H9 (cell line): ENCODE data around the gene RAB7B. TPM values are rescaled to one million over a fixed set of nuclear protein-coding genes. Genes with fewer than 3 reads are reported as not detected.

Experiments used
- DNase-seq: peaks from one replicate; pipeline ENCODE4 v3.0.0-alpha.2; 2017
- H2AFZ ChIP-seq: one replicate; pipeline ENCODE4 v1.6.1; 2013; ENCODE audit warnings: mild to moderate bottlenecking, low read length, control low read depth, moderate library complexity
- H2AK5ac ChIP-seq: 2 replicates; pipeline ENCODE4 v1.6.1; 2013; ENCODE audit warnings: low read length, control low read depth, mixed read lengths; ENCODE audit not compliant: insufficient read length
- H2BK120ac ChIP-seq: one replicate; pipeline ENCODE4 v1.6.1; 2013; ENCODE audit warnings: low read depth, mild to moderate bottlenecking, low read length, control low read depth, inconsistent platforms; ENCODE audit not compliant: poor library complexity, severe bottlenecking
- H2BK12ac ChIP-seq: 2 replicates; pipeline ENCODE4 v1.6.1; 2013; ENCODE audit warnings: low read length, control low read depth, mixed read lengths, low read depth; ENCODE audit not compliant: insufficient read length
- H2BK15ac ChIP-seq: 2 replicates; pipeline ENCODE4 v1.6.1; 2013; ENCODE audit warnings: low read depth, low read length, control low read depth
- H2BK20ac ChIP-seq: one replicate; pipeline ENCODE4 v1.6.1; 2013; ENCODE audit warnings: low read depth, mild to moderate bottlenecking, low read length, control low read depth, inconsistent platforms; ENCODE audit not compliant: poor library complexity, severe bottlenecking
- H2BK5ac ChIP-seq: 2 replicates; pipeline ENCODE4 v1.6.1; 2013; ENCODE audit warnings: low read length, control low read depth, mixed read lengths; ENCODE audit not compliant: insufficient read length
- H3K14ac ChIP-seq: 2 replicates; pipeline ENCODE4 v1.6.1; 2013; ENCODE audit warnings: low read length, control low read depth; ENCODE audit not compliant: insufficient read depth
- H3K18ac ChIP-seq: 2 replicates; pipeline ENCODE4 v1.6.1; 2013; ENCODE audit warnings: low read depth, mild to moderate bottlenecking, mixed read lengths, low read length, control low read depth; ENCODE audit not compliant: insufficient read length
- H3K23ac ChIP-seq: 2 replicates; pipeline ENCODE4 v1.6.1; 2013; ENCODE audit warnings: low read length, control low read depth, mixed read lengths, low read depth; ENCODE audit not compliant: insufficient read length
- H3K23me2 ChIP-seq: 2 replicates; pipeline ENCODE4 v1.6.1; 2013; ENCODE audit warnings: low read depth, mild to moderate bottlenecking, mixed read lengths, low read length, control low read depth; ENCODE audit not compliant: insufficient read length, poor library complexity, severe bottlenecking
- H3K27ac ChIP-seq: 2 replicates; pipeline ENCODE4 v1.5.1; 2013; ENCODE audit warnings: low read length, control low read depth, mixed read lengths, low read depth; ENCODE audit not compliant: insufficient read length
- H3K27me3 ChIP-seq: 2 replicates; pipeline ENCODE4 v1.6.1; 2013; ENCODE audit warnings: low read length, control low read depth, inconsistent platforms; ENCODE audit not compliant: insufficient read depth
- H3K4ac ChIP-seq: 2 replicates; pipeline ENCODE4 v1.6.1; 2013; ENCODE audit warnings: low read depth, mild to moderate bottlenecking, control low read depth, inconsistent platforms, low read length, moderate library complexity
- H3K4me1 ChIP-seq: 2 replicates; pipeline ENCODE4 v1.6.1; 2013; ENCODE audit warnings: low read length, control low read depth, inconsistent platforms; ENCODE audit not compliant: insufficient read depth
- H3K4me2 ChIP-seq: 2 replicates; pipeline ENCODE4 v1.6.1; 2013; ENCODE audit warnings: low read length, control low read depth, mixed read lengths; ENCODE audit not compliant: insufficient read length, insufficient read depth
- H3K56ac ChIP-seq: 2 replicates; pipeline ENCODE4 v1.6.1; 2013; ENCODE audit warnings: low read depth, mild to moderate bottlenecking, mixed read lengths, low read length, control low read depth; ENCODE audit not compliant: insufficient read length
- H3K79me1 ChIP-seq: 2 replicates; pipeline ENCODE4 v1.6.1; 2013; ENCODE audit warnings: low read depth, mild to moderate bottlenecking, moderate library complexity, low read length, control low read depth, inconsistent platforms; ENCODE audit not compliant: insufficient read depth, poor library complexity, severe bottlenecking
- H3K79me2 ChIP-seq: 2 replicates; pipeline ENCODE4 v1.6.1; 2013; ENCODE audit warnings: low read length, control low read depth, inconsistent platforms; ENCODE audit not compliant: insufficient read depth
- H3K9ac ChIP-seq: 2 replicates; pipeline ENCODE4 v1.6.1; 2013; ENCODE audit warnings: low read length, control low read depth, mixed read lengths; ENCODE audit not compliant: insufficient read length; ENCODE audit errors: extremely low read depth
- H3K9me3 ChIP-seq: one replicate; pipeline ENCODE4 v1.6.1; 2013; ENCODE audit warnings: low read depth, low read length, inconsistent platforms; ENCODE audit not compliant: control insufficient read depth
- H3T11ph ChIP-seq: one replicate; pipeline ENCODE4 v1.6.1; 2013; ENCODE audit warnings: mild to moderate bottlenecking, low read length, control low read depth, inconsistent platforms
- H4K20me1 ChIP-seq: one replicate; pipeline ENCODE4 v1.6.1; 2013; ENCODE audit not compliant: control insufficient read depth, insufficient read length, insufficient read depth
- H4K5ac ChIP-seq: 2 replicates; pipeline ENCODE4 v1.6.1; 2013; ENCODE audit warnings: low read depth, mild to moderate bottlenecking, mixed read lengths, low read length, control low read depth; ENCODE audit not compliant: insufficient read length
- H4K8ac ChIP-seq: replicated peaks from 2 replicates; pipeline ENCODE4 v1.6.1; 2013; ENCODE audit warnings: low read length, control low read depth, mixed read lengths, low read depth; ENCODE audit not compliant: insufficient read length
- H4K91ac ChIP-seq: 2 replicates; pipeline ENCODE4 v1.6.1; 2013; ENCODE audit warnings: low read depth, mild to moderate bottlenecking, moderate library complexity, mixed read lengths, low read length, control low read depth; ENCODE audit not compliant: insufficient read length
- H3K27ac Mint-ChIP-seq, 3 experiments: 2 replicates in 2 of 3; 3 replicates in 1 of 3; pipeline ENCODE4 v1.8.0; 2020 to 2021; ENCODE audit warnings: mixed read lengths in 3 of 3, mild to moderate bottlenecking in 1 of 3, moderate library complexity in 1 of 3
- H3K27me3 Mint-ChIP-seq: 2 replicates; pipeline ENCODE4 v1.8.0; 2021; ENCODE audit warnings: low read depth, mild to moderate bottlenecking, moderate library complexity, mixed read lengths
- H3K36me3 Mint-ChIP-seq, 3 experiments: 2 replicates in 2 of 3; 3 replicates in 1 of 3; pipeline ENCODE4 v1.8.0; 2020 to 2021; ENCODE audit warnings: low read depth in 3 of 3, mixed read lengths in 3 of 3; ENCODE audit not compliant: insufficient read depth in 1 of 3
- H3K4me1 Mint-ChIP-seq, 2 experiments: 2 replicates each; pipeline ENCODE4 v1.8.0; 2020; ENCODE audit warnings: mixed read lengths in 2 of 2
- H3K4me3 Mint-ChIP-seq, 2 experiments: 2 replicates in 1 of 2; 3 replicates in 1 of 2; pipeline ENCODE4 v1.8.0; 2020 to 2021; ENCODE audit warnings: mild to moderate bottlenecking in 2 of 2, mixed read lengths in 2 of 2, moderate library complexity in 1 of 2
- H3K9me3 Mint-ChIP-seq, 2 experiments: 2 replicates in 1 of 2; 3 replicates in 1 of 2; pipeline ENCODE4 v1.8.0; 2020; ENCODE audit warnings: mild to moderate bottlenecking in 2 of 2, mixed read lengths in 2 of 2, moderate library complexity in 1 of 2
- WGBS: extraction: QIAGEN DNeasy Blood & Tissue Kit; methylation state at CpG from one replicate; pipeline ENCODE4 v1.1.7; 2013; ENCODE audit warnings: missing lambda C conversion rate, low lambda C conversion rate, mixed read lengths; ENCODE audit not compliant: insufficient read length; ENCODE audit errors: extremely low coverage; 5-methylcytosine and 5-hydroxymethylcytosine counted together
- total RNA-seq: library from RNA; stranded (reverse); gene quantifications from 2 replicates; pipeline ENCODE4 v1.2.1, GENCODE V29; 2021
- TF ChIP-seq, protein P1 (sequence below): fragments of 200-600 bp; sonication (generic); conservative IDR thresholded peaks from 3 replicates; pipeline ENCODE4 v1.8.0; 2021; ENCODE audit warnings: antibody characterized with exemption, mild to moderate bottlenecking

RAB7B gene
- total RNA-seq, 1 experiment from 2014 or later = 0.68 TPM

GRCh38 chr1:206041640-206042039, 38.4 kb upstream of the RAB7B start:
- no peak overlapping the region for H3K9ac ChIP-seq
- no peaks in the 10 kb centered on the region for H4K20me1 ChIP-seq
- H3K9me3 ChIP-seq = no peaks in the 10 kb centered on the region
- H2AK5ac ChIP-seq = no peak overlapping the region
- H2BK120ac ChIP-seq = no peak overlapping the region
- no peak overlapping the region for H3K23ac ChIP-seq
- peak overlapping the region; percentile 55 for H3K56ac ChIP-seq
- peak overlapping the region; percentile 25 for H2AFZ ChIP-seq
- no peak overlapping the region for H2BK20ac ChIP-seq
- H2BK12ac ChIP-seq = no peak overlapping the region
- no peak overlapping the region for H3K4ac ChIP-seq
- peak overlapping the region in 2 of 3 experiments; percentile 14 to 54; a peak in 2 of 7 replicates for H3K27ac Mint-ChIP-seq
- no peak overlapping the region for H3T11ph ChIP-seq
- no peaks in the 10 kb centered on the region for H3K36me3 Mint-ChIP-seq
- H3K27ac ChIP-seq = no peak overlapping the region
- whole genome bisulfite sequencing = no CpG with 5 or more reads among the region's 7 CpGs
- H3K14ac ChIP-seq = no peak overlapping the region
- H3K79me1 ChIP-seq = no peaks in the 10 kb centered on the region
- no peaks in the 10 kb centered on the region; a peak in 1 of 5 replicates for H3K9me3 Mint-ChIP-seq
- H3K4me2 ChIP-seq = no peak overlapping the region
- H3K4me1 ChIP-seq = peaks cover 3% of the 10 kb centered on the region; the same call in 1 of the 2 replicates
- H4K8ac ChIP-seq = peak overlapping the region; percentile 18
- H3K4me3 Mint-ChIP-seq = no peak overlapping the region
- H3K23me2 ChIP-seq = no peaks in the 10 kb centered on the region
- no peaks in the 10 kb centered on the region for H3K27me3 ChIP-seq
- DNase-seq = peak; percentile 63
- no peak overlapping the region for H4K91ac ChIP-seq
- no peaks in the 10 kb centered on the region for H3K79me2 ChIP-seq
- H2BK15ac ChIP-seq = no peak overlapping the region
- H4K5ac ChIP-seq = no peak overlapping the region
- peaks cover 20 to 23% of the 10 kb centered on the region in 2 experiments for H3K4me1 Mint-ChIP-seq
- no peaks in the 10 kb centered on the region; the same call in 1 of the 2 replicates for H3K27me3 Mint-ChIP-seq
- TF ChIP-seq, protein P1, sequence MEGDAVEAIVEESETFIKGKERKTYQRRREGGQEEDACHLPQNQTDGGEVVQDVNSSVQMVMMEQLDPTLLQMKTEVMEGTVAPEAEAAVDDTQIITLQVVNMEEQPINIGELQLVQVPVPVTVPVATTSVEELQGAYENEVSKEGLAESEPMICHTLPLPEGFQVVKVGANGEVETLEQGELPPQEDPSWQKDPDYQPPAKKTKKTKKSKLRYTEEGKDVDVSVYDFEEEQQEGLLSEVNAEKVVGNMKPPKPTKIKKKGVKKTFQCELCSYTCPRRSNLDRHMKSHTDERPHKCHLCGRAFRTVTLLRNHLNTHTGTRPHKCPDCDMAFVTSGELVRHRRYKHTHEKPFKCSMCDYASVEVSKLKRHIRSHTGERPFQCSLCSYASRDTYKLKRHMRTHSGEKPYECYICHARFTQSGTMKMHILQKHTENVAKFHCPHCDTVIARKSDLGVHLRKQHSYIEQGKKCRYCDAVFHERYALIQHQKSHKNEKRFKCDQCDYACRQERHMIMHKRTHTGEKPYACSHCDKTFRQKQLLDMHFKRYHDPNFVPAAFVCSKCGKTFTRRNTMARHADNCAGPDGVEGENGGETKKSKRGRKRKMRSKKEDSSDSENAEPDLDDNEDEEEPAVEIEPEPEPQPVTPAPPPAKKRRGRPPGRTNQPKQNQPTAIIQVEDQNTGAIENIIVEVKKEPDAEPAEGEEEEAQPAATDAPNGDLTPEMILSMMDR = no peak
- peak overlapping the region; percentile 38 for H2BK5ac ChIP-seq
- no peak overlapping the region for H3K18ac ChIP-seq
